HEK293T (cell line): ENCODE measurements around the gene PRG2.

Experiments used
- BHLHE40 ChIP-seq: fragments of 450-650 bp; IDR thresholded peaks from 2 replicates; pipeline ENCODE4 v1.6.1; 2016; ENCODE audit warnings: mild to moderate bottlenecking, moderate library complexity, borderline replicate concordance
- LEF1 ChIP-seq: fragments of 450-650 bp; IDR thresholded peaks from 2 replicates; pipeline ENCODE4 v1.6.1; 2017; ENCODE audit warnings: mild to moderate bottlenecking, borderline replicate concordance
- NFRKB ChIP-seq: fragments of 450-650 bp; IDR thresholded peaks from 2 replicates; pipeline ENCODE4 v1.6.1; 2016; ENCODE audit warnings: mild to moderate bottlenecking, moderate library complexity
- SUZ12 ChIP-seq: fragments of 450-650 bp; IDR thresholded peaks from 2 replicates; pipeline ENCODE4 v1.6.1; 2016; ENCODE audit warnings: mild to moderate bottlenecking
- ZNF384 ChIP-seq: fragments of 450-650 bp; IDR thresholded peaks from 2 replicates; pipeline ENCODE4 v1.6.1; 2016

- TF ChIP-seq BHLHE40 (no peak), ZNF384 (no peak), SUZ12 (no peak), NFRKB (no peak), LEF1 (no peak)
Measured at GRCh38 chr11:57358543-57358961, 31.9 kb downstream of the PRG2 start.
